A549 (cell line): ENCODE results near the gene OR52E1.

Experiments
- EHMT2 ChIP-seq: fragments of 200-600 bp; sonication (generic); IDR thresholded peaks from 2 replicates; pipeline ENCODE4 v1.6.1; 2016; ENCODE audit warnings: antibody characterized with exemption, low read depth, mild to moderate bottlenecking, moderate library complexity
- EP300 ChIP-seq, 2 experiments: fragments of >200 bp; sonication (Bioruptor Twin); formaldehyde crosslinking; IDR thresholded peaks; 2 replicates in 1 of 2; 3 replicates in 1 of 2; pipeline ENCODE4 v1.6.1; 2016 to 2017
- HDAC2 ChIP-seq: fragments of 200-600 bp; sonication (generic); IDR thresholded peaks from 2 replicates; pipeline ENCODE4 v1.6.1; 2016
- HOXA7 ChIP-seq: fragments of 250-450 bp; sonication (Bioruptor Pico); IDR thresholded peaks from 2 replicates; pipeline ENCODE4 v1.5.0; 2020; ENCODE audit warnings: mild to moderate bottlenecking, moderate library complexity
- JUN ChIP-seq, 2 experiments: fragments of >200 bp; sonication (Bioruptor Twin); formaldehyde crosslinking; IDR thresholded peaks; 2 replicates in 1 of 2; 3 replicates in 1 of 2; pipeline ENCODE4 v1.6.1; 2016 to 2017
- KDM1A ChIP-seq: fragments of 200-600 bp; sonication (generic); IDR thresholded peaks from 2 replicates; pipeline ENCODE4 v1.6.1; 2016; ENCODE audit warnings: low read depth, mild to moderate bottlenecking
- POLR2A ChIP-seq: IDR thresholded peaks from 2 replicates; pipeline ENCODE4 v1.6.1; 2012; ENCODE audit warnings: mild to moderate bottlenecking, low read length
- RAD21 ChIP-seq, 2 experiments: fragments of >200 bp in 1 of 2; sonication (Bioruptor Twin) in 1 of 2; formaldehyde crosslinking in 1 of 2; IDR thresholded peaks in 1 of 2; conservative IDR thresholded peaks in 1 of 2; 2 replicates in 1 of 2; 3 replicates in 1 of 2; pipeline ENCODE4 v1.6.1; 2012 to 2018; ENCODE audit warnings: inconsistent platforms in 1 of 2
- TF ChIP-seq, protein P1 (sequence below): fragments of >200 bp; sonication (Bioruptor Twin); formaldehyde crosslinking; IDR thresholded peaks from 3 replicates; pipeline ENCODE4 v1.5.1; 2016
- TF ChIP-seq, protein P2 (sequence below): fragments of 150-350 bp; IDR thresholded peaks from 2 replicates; pipeline ENCODE4 v1.6.1; 2014; ENCODE audit warnings: low read depth, mild to moderate bottlenecking, low read length

DNA sequence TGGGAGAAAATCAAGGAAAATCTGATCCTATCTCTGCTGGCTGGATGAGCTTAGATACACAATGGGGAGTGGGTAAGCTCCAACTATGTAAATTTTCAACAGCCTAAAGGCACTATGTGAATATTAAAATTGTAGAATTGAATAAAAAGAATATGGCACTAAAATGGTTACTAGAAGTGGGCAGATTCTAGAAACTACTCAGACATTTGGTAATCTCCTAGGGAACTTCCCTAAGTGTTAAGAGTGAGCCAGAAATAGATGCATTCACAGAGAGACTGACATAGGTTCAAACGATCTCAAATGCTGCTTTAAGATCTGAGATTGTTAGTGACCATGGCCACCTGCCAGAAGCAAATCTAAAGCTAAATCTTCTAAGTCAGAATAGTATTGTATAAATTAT lies 4.3 kb upstream of the OR52E1 start:
- TF ChIP-seq, protein P1, sequence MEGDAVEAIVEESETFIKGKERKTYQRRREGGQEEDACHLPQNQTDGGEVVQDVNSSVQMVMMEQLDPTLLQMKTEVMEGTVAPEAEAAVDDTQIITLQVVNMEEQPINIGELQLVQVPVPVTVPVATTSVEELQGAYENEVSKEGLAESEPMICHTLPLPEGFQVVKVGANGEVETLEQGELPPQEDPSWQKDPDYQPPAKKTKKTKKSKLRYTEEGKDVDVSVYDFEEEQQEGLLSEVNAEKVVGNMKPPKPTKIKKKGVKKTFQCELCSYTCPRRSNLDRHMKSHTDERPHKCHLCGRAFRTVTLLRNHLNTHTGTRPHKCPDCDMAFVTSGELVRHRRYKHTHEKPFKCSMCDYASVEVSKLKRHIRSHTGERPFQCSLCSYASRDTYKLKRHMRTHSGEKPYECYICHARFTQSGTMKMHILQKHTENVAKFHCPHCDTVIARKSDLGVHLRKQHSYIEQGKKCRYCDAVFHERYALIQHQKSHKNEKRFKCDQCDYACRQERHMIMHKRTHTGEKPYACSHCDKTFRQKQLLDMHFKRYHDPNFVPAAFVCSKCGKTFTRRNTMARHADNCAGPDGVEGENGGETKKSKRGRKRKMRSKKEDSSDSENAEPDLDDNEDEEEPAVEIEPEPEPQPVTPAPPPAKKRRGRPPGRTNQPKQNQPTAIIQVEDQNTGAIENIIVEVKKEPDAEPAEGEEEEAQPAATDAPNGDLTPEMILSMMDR = no peak
- no peak for TF ChIP-seq HDAC2
- TF ChIP-seq EP300 (IDR thresholded peaks at IDR 0.05) = no peak
- no peak for TF ChIP-seq POLR2A
- TF ChIP-seq EHMT2 = no peak
- TF ChIP-seq RAD21 (conservative IDR thresholded peaks at IDR 0.05 in 1 of 2, IDR thresholded peaks at IDR 0.05 in 1 of 2) = no peak
- no peak for TF ChIP-seq HOXA7 (CRISPR knock-in tag)
- TF ChIP-seq KDM1A = no peak
- TF ChIP-seq, protein P2, sequence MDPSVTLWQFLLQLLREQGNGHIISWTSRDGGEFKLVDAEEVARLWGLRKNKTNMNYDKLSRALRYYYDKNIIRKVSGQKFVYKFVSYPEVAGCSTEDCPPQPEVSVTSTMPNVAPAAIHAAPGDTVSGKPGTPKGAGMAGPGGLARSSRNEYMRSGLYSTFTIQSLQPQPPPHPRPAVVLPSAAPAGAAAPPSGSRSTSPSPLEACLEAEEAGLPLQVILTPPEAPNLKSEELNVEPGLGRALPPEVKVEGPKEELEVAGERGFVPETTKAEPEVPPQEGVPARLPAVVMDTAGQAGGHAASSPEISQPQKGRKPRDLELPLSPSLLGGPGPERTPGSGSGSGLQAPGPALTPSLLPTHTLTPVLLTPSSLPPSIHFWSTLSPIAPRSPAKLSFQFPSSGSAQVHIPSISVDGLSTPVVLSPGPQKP = no peak
- TF ChIP-seq JUN (IDR thresholded peaks at IDR 0.05) = no peak
